Endothelial cell of umbilical vein (primary cell): Measurements from ENCODE around the gene BZW1.

Experiments used
- CTCF ChIP-seq, 2 donors: IDR thresholded peaks; 1 replicate in 1 of 2; 2 replicates in 1 of 2; pipeline ENCODE4 v1.5.1; 2011; ENCODE audit warnings: low read length in 2 of 2, mild to moderate bottlenecking in 2 of 2, moderate library complexity in 2 of 2, control low read depth in 1 of 2, inconsistent platforms in 1 of 2, low read depth in 1 of 2; ENCODE audit not compliant: insufficient read depth in 1 of 2; ENCODE audit errors: extremely low read depth in 1 of 2
- EZH2 ChIP-seq: IDR thresholded peaks from 2 replicates; pipeline ENCODE4 v1.6.1; 2012; ENCODE audit warnings: borderline replicate concordance, low read depth, mild to moderate bottlenecking, moderate library complexity, low read length, inconsistent platforms; ENCODE audit not compliant: severe bottlenecking
- FOS ChIP-seq: IDR thresholded peaks from 2 replicates; pipeline ENCODE4 v1.6.1; 2011; ENCODE audit warnings: mild to moderate bottlenecking, low read length, moderate library complexity, borderline replicate concordance; ENCODE audit not compliant: insufficient read depth
- GATA2 ChIP-seq: IDR thresholded peaks from 2 replicates; pipeline ENCODE4 v1.7.0; 2011; ENCODE audit warnings: low read depth, mild to moderate bottlenecking, moderate library complexity, mixed read lengths, low read length; ENCODE audit not compliant: insufficient read length, insufficient read depth
- MAX ChIP-seq: IDR thresholded peaks from 2 replicates; pipeline ENCODE4 v1.6.1; 2011; ENCODE audit not compliant: insufficient read depth, insufficient read length
- POLR2A ChIP-seq: IDR thresholded peaks from 2 replicates; pipeline ENCODE4 v1.6.1; 2012; ENCODE audit warnings: low read depth, mild to moderate bottlenecking, control low read depth, low read length
- POLR2AphosphoS5 ChIP-seq: IDR thresholded peaks from 2 replicates; pipeline ENCODE4 v1.6.1; 2012; ENCODE audit warnings: low read depth, mild to moderate bottlenecking, control low read depth, low read length, moderate library complexity; ENCODE audit not compliant: insufficient read depth

GRCh38 chr2:200770847-200771246 is 40.9 kb upstream of the BZW1 start:
- TF ChIP-seq EZH2 (no peak), CTCF (IDR thresholded peaks at IDR 0.05; ENCODE audit: extremely low read depth in 1 of 2, insufficient read depth in 1 of 2, low read depth in 1 of 2, low read length in 2 of 2) (no peak), POLR2A (no peak), FOS (no peak), MAX (no peak), POLR2AphosphoS5 (no peak), GATA2 (no peak)
